HT1080 (cell line): ENCODE measurements around the gene FARS2. TPM values are rescaled to one million over a fixed set of nuclear protein-coding genes. Genes with fewer than 3 reads are reported as not detected.
"Not testable (repeated sequence)": the region's sequence is repeated elsewhere in the genome, so short reads cannot be mapped to it uniquely, and the experiment has no call there.

Experiments used
- DNase-seq: peaks from one replicate; pipeline ENCODE4 v3.0.0-alpha.2; 2015; ENCODE audit warnings: low read depth
- total RNA-seq: library from RNA; depleted of rRNA; stranded (reverse); fragments of >200 nt; shearing (Covaris generic); gene quantifications from 2 replicates; pipeline ENCODE4 v1.2.3, GENCODE V29; 2014

Gene FARS2
- total RNA-seq, 1 experiment from 2014 or later, result 19.2 TPM

DNA sequence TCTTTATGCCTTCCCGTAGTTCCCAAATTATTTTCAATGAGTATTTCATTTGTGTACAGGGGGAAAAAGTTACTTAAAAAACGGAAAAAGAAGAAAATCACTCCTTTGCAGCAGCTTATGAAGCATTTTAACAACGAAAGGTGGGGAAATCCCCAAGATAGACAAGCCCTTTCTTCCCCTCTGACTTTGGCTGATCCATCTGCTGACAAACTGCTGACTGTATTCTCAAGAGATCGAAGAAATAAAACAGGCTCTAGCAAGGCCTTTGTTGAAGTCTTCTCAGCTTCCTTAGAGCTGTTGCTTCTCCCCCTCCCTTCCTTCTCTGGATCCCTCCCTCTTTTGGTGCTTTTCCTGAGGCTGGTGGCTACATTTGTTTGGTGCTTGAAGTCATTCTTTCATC is 420.2 kb downstream of the FARS2 start:
- DNase-seq, result no peak

DNA sequence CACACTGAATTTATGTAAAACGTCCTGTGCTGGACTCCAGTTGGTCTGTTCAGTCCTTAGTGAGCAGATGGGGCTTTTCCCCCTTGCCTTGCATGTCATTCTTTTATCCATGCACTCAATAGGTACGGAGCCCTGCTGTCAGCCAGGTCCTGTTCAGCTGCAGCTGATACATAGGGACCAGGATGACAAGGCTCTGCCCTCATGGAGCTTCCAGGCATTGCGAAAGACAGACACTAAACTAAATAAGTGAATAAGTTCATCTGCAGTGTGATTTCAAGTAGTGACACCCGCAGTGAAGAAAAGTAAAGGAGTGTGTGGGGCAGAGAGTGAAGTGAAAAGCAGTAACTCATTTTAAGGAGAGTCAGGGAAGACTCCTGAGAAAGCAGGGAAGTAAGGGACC is 421.2 kb downstream of the FARS2 start:
- DNase-seq, result no peak

DNA sequence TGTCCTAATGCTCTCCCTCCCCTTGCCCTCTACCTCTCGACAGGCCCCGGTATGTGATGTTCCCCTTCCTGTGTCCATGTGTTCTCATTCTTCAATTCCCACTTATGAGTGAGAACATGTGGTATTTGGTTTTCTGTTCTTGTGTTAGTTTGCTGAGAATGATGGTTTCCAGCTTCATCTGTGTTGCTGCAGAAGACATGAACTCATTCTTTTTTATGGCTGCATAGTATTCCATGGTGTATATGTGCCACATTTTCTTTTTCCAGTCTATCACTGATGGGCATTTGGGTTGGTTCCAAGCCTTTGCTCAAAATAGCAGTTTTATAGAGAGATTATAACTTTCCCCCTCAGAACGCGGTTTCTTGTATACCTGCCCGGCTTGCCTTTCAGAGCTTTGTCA is 422.4 kb downstream of the FARS2 start:
- not testable (repeated sequence) for DNase-seq

DNA sequence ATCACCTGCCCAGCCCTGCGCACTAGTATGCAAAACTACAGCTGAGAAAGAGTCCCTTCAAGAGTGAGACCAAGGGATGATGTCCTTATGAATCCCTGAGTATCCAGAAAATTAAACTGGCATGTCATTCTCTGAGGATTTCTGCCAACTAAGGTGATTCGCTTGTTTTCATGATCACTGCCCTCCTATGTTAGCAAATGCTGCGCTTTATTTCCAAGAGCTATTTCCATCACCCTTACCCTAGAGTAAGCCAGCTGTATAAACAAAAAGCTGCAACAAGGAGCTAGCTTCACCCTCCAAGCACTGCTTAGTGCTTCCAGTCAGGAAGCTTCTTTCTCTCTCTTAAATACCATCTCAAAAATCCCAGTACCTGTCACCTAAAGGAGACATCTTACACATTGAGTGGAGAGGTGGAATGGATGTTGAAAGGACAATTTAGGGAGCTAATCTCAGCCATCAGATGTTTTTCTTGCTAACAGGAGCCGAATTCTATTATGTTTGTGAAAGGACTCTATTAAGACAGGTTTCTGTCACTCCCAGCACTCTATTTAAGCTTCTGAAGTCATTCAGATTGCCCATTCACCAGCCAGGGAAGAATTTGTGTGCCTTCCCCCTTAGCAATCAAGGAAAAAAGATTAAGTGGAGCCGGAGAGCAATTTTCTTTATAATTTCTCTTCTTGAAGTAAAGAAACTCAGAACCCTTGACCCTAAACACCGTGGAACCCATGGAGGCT is 423.2 kb downstream of the FARS2 start:
- DNase-seq, result no peak

DNA sequence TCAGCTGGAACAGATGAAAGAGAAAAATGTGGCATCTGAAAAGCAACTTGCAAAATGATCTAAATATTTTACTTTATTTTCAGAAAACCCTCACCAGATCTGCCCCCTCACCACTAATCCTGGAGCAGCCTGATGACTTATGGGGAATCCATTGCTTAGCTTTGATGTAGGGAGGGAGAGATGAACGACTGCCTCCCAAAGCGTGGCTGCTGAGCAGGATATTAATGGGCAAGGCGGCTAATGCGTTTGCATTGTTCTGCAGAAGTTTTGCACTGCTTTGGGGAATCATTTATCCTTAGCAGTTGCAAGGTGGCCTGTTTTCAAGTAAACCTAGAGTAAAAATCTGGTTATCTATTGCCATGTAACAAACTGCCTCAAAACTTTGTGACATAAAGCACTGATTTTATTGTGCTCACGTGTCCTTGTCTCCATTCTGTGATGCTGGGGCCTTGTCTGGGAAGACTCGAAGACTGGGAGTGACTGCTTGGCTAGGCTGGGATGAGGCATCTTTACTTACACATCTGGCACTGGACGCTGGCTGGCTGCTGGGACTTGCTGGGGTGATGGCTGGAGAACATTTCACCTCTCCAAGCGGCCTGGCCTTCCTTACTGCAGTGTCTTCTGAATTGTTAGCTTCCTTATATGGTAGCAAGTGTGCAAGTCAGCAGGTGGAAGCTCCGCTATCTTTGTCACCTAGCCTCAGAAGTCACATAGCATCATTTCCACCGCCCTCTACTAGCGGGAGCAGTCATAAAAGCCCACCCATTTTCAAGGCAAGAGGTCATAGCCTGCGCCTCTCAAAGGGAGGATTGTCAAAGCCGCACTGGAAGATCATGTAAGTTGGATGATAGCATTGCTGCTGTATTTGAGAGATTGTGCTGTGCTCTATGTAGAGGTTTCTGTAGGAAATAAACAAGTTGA is 432.2 kb downstream of the FARS2 start:
- DNase-seq, result no peak

DNA sequence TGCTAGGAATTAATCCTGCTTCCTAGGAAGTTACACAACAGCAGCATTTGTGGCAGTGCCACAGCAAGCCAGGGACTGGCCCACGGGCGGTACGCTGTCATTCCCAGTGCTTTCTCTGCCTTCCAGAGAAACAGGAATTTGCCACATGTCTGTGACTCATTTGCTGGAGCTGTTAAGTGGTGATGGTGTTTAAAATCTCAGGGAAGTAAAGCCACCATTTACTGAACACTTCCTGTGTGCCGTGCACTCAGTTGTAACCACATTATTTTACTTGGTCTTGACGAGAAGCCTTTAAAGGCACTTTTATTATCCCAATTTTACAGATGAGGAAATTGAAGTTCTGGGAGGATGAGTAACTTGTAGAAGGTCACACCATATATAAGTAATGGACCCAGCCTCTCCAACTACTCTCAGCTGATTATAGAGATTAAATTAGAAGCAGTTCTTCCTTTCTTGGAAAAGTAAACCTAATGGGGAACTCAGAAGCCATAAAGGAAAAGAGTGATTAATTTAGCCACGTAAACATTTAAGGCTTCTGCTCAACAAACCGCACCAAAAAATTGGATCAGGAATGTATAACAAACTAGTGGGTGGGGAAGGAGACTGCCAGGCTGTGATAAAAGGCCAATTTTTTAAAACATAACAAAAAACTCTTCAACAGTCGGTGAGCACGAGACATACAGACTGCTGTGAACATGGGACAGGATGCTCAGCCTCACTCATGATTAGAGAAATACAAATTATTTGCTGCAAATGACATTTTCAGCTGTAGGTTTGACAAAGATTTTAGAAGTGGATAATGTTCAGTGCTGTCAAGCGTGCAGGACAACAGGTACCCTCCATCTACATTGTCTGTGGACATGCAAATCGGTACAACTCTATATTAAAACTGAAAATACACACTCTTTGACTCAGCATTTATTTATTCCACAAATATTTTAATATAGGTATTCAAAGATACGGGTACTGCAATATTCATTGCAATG is 434.2 kb downstream of the FARS2 start:
- peak; percentile 82 for DNase-seq

DNA sequence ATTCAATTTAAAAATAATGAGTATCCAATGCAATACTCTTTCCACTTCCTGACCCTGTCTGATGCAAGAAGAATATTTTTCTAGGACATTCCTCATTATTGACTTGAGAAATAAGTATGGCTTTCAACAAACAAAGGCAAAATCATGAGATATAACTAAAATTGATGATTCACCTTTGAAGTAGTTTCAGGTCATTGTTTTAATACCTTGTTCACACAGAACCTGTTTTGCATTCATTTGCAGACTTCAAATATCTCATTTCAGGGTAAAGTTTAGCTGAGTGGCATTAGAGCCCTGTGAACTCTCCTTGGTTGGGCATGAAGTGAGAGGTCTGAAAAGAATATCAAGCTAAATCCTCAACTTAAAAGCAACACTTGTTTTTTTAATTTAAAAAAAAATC is 436.2 kb downstream of the FARS2 start:
- no peak for DNase-seq

DNA sequence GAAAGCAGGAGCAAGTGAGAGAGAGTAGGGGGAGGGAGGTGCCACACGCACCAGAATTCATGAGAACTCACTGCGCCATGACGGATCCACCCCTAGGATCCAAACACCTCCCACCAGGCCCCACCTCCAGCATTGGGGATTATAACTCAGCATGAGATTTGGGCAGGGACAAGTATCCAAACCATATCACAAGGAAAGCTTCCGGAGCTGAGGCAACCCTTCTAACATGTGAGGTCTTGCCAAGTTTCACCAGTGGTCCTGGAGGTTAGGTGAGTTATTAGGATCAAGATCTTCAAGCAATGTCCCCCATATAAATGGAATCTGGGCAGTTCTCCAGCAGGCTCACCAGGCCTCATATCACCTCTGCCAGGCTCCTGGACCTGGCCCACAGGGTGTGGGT is 437.0 kb downstream of the FARS2 start:
- DNase-seq, result no peak

DNA sequence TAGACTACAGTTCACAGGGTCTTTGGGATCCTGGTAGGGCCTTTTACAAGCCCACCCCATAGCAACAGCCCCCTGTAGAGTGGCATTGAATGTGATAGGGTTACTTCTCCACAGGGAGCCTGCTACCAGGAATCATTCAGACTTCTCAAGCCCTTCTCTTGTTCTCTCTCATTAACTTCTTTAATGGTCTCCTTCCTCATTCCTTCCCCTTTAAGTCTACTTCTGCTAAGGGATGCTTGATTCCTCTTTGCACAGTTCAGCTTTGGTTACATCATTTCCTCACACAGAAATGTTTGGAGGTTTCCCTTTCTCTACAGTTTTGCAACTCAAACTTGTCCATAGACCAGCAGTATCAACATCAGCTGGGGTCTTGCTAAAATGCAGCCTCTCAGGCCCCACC is 437.8 kb downstream of the FARS2 start:
- DNase-seq, result not testable (repeated sequence)

DNA sequence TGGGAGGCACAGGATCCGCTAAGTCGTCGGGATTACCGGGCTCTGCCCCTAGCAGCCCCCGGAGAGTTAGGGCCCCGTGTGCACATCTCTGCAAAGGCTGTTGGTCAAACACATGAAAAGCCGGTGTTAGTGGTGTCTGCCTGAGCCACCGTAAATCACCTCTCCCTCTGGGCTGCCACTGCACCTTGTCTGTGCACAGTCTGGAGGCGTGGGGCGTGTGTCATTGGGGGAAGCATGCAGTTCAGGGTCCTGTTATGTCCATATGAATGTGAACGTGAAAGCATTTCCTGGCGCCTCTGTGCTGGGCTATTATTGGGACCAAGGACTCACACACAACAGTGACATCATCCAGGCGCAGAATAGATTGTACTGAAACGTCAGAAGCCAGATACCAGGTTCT is 439.9 kb downstream of the FARS2 start:
- DNase-seq, result no peak

DNA sequence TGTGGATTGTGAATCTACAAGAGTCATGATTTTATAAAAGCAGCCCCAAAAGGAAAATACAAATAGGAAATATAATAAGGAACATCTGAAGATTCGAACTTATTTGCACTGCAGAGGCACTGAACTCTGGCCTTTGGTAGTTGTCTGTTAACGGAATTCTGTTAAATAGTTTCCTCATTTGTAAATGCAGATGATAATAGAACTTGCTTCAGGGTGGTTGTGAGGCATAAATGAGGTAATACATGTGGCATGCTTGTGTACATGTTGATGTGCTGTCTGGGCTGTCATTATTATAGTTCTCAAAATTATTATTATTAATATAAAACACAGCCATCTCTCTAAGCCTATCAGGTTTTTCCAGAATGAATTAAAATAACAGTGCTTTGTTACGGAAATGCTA is 443.4 kb downstream of the FARS2 start:
- DNase-seq, result no peak

DNA sequence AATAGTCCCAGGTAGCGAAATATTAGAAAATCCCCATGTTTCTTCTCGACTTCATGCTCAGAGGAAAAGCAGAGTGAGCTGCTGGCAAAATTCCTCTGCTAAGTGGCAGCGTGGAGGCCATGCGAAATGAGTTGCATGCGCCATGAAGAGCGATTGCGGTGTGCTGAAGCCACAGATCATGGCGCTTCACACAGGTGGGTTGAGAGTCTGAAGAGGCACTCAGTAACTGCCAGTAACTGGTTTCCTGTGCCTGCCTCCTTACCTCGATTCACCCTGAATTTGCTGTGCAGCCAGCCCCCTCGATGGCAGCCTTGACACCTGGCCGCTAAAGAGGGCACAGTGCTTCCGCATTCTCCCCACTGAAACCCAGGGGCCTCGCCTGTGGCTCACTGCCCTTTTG is 443.9 kb downstream of the FARS2 start:
- no peak for DNase-seq

DNA sequence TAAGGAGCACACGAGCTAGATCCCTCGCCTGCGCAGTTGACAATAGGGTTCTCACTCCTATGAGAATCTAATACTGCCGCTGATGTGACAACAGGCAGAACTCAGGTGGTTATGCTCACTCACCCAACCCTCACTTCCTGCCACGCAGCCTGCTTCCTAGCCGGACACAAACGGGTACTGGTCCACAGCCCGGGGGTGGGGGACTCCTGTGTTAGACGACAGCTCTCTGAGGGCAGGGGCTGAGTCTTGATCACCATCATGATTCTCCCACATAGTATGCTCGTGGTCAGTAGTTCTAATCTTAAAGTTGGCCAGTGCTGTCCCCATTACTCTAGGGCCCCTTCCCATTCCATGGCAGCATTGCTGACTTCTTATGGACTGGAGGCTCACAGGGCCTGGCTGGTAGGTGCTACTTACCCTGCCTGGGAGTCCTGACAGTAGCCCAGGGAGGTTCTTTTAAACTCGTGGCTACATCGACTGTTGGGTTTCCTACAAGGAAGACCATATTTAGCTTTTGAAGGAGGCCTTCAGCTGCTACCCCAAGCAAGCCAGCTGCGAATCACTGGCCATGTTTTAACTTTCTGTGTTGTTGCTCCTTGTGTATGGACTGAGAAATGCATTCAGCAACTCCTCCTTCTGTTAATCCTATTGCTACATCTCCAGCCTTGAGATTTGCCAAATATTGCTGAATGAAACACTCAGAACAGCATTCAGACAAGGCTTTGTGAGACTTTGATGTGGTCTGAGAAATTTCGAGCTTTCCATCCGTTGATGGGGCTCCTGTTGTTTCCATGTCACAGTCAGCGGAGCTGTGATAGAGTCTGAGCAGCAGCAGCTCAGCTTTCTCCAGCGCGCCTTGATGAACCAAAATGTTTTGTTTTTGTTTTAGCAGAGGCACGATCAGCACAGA is 445.1 kb downstream of the FARS2 start:
- no peak for DNase-seq

DNA sequence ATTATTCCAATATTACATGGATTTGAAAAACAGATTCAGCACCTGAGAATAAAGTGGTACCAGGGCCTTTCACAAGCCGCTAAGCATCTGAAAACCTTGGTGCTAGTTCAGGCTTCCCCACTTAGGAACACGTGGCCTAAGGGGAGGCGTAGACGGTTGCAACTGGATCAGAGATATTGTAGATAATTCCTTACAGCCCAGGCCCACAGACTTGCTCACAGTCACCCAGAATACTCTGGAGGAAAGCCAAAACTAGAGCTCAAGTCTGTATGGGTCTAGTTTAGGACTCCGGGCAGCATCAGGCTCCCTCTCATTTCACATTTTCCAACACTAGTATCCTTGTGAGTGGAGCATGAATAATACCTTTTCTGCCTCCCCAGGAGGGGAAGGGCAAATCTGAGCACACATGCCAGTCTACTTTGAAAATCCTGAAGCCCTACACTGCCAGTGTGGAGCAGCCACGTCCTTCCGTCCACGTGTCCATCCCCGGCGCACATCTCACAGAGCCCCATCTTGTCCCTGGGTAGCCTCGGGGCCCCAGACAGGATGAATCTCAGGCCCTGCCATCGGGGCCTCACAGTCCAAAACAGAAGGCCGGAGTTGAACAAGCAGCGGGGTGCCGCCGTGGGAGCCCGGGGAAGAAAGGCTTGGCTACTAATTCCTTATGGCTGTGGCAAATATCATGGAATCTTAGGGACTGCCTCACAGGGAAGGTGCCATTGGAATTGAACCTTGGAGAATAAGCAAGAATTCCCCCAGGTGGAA is 446.1 kb downstream of the FARS2 start:
- no peak for DNase-seq

DNA sequence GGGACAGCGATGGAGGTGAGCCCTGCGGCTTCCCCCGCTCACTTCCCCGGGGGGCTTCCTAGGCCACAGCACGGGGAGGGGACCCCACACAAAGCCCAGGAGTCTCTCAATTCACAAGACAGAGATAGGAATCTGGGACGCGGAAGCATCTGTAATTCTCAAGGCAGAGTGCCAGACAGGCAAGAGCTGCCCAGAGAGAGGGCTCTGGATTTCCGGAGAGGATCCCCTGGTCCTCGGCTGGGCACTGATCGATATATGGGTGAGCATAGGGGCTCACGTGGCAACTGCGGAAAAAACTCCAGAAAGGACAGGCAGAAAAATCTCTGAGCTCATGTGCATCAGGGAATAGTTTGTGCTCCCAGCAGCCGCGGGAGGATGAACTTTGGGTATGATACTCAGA is 449.2 kb downstream of the FARS2 start:
- DNase-seq, result no peak

DNA sequence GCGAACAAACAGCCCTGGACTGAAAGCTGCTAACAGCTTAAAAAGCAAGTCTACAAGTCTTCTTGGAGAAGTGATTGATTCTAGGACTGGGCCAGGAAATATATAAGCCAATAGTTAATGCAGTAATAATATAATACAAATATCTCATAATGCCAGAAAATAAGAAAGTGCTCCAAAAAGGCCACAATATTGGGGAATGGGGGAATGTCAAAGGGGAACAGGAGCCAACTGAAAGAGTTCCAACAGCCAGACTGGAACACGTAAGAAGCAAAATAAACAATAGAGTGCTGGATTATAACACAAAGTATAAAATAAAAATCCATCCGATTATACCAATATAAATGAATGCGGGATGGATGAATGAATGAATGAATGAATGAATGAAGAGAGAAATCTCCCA is 449.6 kb downstream of the FARS2 start:
- no peak for DNase-seq

DNA sequence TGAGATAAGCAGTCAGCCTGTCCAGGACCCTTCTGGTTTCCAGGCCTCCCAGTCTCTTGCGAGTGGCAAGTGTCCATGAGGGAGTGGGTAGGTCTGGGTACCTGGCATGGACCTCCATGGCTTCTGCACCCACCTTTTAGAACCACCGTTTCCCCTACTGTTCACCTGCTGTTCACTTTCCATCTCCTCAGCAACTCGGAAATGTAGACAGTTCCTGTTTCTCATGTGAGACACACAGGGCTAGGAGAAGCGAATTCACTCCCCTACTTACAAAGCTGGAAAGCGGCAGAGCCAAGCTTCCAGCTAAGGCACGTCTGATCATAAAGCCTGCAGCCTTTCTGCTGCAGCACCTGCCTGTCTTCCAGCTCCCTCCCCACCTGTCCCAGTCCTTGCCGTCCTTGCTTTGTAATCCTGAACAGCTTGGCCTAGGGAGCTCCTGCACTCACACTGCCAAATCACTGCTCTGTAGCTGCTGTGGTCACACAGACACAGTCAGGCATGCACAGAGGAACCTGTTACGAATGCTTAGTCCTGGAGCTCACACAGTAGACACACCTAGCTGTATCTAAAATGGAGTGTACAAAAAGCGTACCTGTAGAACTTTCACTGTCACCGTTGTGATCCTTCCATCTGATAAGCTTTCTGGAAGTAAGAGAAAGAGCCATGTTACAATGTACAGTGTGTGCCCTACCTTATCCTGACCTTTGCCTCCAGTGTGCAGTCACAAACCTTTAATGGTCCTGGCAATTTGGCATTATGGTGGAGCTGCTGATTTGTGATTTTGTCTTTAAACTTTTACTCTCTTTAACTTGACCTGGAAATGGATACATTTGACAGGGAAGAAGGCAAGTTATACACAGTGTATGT is 451.3 kb downstream of the FARS2 start:
- no peak for DNase-seq

DNA sequence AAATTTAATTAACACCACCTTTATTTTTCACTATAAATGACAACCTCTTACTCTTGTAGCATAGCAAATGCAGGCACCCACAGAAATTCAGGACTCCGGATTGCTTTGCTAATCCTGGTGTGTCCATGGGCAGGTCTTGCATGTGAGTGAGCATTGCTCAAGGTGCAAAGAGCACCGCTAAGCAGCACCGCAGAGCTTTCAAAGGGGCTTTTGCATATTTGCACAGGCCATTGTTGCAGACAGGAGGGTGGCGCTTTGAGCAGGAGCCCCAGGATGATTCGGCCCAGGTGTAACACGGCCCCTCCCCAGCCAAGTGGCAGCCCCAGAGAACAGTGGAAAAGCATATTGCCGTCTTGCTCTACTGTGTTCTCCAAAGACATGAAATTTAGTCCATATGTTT is 452.2 kb downstream of the FARS2 start:
- no peak for DNase-seq
